Activated CD8-positive, alpha-beta memory T cell treated with anti-CD3 and anti-CD28 coated beads for 4 hours (primary cell): ENCODE measurements around the gene CEACAM19.
"Not testable (repeated sequence)": the region's sequence is repeated elsewhere in the genome, so short reads cannot be mapped to it uniquely, and the experiment has no call there.

Experiments
- DNase-seq, 2 donors: peaks; one replicate each; pipeline ENCODE4 v3.0.0-alpha.2; 2020; ENCODE audit warnings: low read depth in 2 of 2

The CEACAM19 gene

DNA sequence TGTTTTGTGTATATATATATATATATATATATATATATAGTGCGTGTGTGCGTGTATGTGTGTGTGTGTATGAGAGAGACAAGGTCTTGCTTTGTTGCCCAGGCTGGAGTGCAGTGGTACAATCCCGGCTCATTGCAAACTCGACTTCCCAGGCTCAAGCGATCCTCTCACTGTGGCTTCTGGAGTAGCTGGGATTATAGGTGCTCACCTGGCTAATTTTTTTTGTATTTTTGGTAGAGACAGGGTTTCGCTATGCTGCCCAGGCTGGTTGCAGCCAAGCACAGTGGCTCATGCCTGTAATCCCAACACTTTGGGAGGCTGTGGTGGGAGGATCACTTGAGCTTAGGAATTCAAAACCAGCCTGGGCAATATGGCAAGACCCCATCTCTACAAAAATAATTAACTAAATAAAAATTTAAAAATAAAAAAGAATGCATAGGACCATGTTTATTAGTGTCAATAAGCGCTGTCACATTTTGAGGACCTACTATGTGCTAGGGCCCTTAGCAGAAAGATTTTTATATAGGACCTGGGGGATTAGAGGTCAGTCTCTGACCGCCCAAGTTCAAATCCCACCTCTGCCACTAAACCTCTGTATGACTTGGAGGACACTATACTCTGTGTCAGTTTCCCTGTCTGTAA, 25.8 kb upstream of the CEACAM19 start:
- DNase-seq, result no peak

DNA sequence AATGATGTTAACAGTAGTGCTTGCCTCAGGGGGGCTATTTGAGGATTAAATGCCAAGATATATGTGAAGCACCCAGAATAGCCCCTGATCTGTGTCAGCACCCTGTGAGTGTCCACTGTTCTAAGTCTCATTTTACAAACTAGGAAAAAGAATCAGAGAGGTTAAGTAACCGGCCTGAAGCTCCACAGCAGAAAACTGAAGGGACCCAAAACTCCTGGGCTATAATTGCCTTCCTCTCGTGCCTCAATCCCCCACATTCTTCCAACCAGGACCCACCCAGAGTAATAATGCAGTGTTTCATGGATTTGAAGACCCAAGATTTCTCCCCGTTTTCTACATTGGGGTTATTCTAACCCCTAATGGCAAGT, 25.2 kb upstream of the CEACAM19 start:
- DNase-seq, result no peak

DNA sequence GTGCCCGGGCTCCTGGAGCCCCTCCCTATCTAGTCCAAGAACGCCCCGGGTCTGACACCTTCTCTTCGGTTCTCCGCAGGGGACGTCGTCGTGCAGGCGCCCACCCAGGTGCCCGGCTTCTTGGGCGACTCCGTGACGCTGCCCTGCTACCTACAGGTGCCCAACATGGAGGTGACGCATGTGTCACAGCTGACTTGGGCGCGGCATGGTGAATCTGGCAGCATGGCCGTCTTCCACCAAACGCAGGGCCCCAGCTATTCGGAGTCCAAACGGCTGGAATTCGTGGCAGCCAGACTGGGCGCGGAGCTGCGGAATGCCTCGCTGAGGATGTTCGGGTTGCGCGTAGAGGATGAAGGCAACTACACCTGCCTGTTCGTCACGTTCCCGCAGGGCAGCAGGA, 24.1 kb upstream of the CEACAM19 start:
- DNase-seq, result no peak

DNA sequence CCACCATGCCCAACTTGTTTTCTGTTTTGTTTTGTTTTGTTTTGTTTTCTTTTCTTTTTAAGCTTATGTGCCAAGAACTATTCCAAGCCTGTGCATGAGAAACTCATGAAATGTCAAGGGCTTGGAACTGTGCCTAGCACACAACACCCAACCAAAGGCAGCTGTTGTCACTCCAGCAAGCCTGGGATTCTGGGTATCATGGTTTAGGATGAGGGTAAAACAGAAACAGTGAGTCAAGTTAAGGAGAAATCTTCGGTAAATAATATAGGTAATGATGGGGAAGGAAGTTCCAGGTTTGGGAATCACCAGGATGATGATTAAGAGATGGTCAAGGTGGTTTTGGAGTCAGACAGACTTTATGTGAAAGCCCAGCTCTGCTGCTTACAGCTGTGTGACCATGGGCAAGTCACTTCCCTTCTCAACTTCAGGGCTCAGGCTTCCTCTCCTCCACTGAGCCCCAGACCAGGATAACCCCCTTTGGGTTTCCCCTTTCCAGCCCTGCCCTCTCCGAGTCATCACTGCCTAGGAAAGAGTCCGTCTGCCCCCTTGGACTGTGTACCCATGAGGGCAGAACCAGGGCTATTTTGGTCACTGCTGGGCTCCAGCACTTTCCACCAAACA, 22.5 kb upstream of the CEACAM19 start:
- DNase-seq, result no peak

DNA sequence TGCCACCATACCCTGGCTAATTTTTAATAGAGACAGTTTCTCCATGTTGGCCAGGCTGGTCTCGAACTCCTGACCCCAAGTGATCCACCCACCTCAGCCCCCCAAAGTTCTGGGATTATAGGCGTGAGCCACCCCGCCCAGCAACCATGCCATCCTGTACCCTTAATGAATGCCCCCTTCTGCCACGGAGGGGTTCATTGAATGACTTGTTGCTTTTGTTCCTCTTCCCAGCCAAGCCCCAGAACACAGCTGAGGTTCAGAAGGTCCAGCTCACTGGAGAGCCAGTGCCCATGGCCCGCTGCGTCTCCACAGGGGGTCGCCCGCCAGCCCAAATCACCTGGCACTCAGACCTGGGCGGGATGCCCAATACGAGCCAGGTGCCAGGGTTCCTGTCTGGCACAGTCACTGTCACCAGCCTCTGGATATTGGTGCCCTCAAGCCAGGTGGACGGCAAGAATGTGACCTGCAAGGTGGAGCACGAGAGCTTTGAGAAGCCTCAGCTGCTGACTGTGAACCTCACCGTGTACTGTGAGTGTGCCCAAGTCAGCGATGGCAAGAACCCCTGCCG, 21.6 kb upstream of the CEACAM19 start:
- no peak for DNase-seq

DNA sequence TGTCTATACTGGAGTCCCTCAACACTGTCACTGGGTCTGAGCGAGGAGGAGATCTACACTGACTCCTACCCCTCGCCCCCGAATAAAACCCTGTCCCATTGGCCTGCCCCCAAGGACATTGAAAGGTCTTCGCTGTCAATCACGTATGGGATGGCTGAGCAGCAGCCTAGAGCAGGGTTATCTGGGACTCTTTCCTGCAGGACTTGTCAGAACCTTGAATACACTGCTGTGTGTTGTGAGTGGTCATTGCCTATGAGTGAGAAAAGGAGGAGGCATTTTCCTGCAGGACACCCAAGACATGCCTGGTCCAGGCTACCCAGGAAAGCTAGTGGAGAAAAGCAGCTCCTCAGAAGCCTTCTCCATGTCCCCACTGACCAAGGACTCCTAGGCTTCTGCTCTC, 17.9 kb upstream of the CEACAM19 start:
- no peak for DNase-seq

DNA sequence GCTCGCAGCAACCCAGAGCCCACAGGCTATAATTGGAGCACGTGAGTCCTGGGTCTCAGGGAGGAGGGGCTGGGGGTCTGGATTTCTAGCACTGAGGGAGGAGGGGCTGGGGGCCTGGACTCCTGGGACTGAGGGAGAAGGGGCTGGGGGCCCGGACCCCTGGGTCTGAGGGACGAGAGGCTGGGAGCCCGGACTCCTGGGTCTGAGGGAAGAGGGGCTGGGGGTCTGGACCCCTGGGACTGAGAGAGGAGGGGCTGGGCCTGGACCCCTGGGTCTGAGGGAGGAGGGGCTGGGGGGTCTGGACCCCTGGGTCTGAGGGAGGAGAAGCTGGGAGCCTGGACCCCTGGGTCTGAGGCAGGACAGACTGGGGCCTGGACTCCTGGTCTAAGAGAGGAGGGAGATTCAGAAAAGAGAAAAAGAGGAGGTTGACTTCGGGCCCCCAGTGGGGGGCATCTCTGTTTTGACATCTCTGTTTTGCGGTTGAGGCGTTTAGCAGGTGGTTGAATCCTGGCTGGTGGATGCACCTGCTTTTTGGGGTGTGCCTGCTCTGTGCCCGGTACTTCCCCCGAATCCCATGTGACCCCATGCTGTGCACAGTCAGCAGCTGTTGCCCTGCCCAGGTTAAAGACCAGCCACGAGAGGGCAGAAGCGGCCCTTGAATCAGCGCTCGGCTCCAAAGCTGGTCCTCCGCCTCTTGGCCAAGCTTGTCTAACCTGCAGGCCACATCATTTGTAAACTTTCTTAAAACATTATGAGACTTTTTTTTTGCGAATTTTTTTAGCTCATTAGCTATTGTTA, 17.1 kb upstream of the CEACAM19 start:
- DNase-seq, result peak; percentile 24 to 35

DNA sequence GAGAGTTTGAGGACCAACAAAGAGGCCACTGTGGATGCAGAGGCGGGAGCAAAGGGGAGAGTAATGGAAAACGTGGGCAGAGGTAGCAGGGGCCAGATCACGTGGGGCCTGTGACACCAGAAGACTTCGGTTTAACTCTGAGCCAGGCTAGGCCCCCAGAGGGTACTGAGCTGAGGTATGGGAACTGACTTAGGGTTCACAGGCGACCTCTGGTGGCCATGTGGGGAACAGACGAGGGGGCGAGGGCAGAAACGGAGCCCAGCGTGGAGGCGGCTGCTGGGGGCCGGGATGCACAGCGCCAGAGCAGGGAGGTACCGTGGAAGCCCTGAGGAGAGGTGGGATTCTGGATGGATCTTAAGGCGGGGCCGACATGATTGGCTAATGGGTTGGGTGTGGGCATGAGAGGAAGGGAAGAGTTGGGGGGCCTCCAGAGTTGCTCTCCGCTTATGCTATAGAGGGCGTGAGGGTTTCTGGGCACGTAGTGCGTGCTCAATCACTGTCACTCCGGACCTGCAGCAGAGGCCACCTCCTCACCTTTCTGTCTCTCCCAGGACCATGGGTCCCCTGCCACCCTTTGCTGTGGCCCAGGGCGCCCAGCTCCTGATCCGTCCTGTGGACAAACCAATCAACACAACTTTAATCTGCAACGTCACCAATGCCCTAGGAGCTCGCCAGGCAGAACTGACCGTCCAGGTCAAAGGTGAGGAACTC, 13.9 kb upstream of the CEACAM19 start:
- peak; percentile 34 to 37 for DNase-seq

DNA sequence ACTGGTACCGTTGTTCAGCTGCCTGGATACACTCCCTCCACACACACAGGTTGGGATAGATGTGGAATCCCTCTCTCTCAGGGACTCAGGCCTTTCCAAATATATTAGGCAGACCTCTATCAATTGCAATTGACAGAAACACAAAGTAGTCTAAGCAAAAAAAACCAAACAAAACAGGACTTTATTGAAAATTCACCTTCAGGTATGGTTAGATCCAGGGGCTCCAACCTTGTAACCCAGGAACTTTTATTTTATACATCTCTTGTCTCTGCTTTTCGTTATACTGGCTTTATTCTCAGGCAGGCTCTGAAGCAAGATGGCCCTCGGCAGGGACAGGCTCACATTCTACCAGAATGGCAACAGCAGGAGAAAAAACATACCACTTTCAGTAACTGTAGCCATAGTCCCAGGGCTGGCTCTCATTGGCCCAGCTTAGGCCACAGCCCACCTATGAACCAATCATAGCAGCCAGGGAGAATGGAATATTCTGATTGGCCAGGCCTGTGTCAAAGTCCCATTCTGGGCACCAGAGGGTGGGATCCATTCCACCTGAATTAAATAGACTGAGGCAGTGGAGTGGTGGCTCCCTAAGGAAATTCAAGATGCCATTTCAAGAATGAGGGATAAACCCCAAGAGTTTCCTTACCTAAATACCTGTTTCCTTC, 13.1 kb upstream of the CEACAM19 start:
- DNase-seq, result no peak

DNA sequence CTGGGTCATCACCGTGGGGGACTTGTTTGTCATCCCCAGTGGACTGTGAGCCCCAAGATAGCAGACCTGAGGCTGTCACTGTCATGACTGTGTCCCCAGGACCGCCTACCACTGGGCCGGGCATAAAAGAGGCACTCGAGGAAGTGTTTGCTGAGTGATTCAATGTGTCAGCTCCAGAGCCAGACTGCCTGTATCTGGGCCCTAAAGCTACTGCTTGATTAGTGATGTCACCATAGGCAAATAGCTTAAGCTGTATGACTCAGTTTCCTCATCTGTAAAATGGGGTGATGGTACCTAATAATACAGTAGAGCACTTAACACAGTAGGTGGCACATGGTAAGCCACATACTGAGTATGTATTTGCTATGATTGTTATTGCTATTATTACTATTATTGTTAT, 11.2 kb upstream of the CEACAM19 start:
- DNase-seq, result no peak

DNA sequence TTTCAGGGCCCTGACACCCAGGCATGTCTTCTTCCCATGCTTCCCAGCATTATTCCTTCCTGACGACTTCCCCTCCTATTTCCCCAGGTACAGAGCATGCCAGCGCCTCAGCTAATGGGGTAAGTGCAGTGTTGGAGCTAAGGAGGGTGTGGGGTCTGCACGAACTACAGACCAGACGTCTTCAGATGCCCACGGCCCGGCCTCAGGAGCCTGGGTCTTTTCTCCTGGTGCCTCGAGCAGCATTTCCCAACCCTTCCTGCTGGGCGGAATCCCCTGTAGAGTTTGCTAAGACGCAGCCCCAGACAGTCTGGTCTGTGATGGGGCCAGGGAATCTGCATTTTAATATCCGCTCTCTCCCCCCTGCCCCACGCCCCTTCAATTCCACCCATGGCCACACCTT, 10.1 kb upstream of the CEACAM19 start:
- DNase-seq, result no peak

DNA sequence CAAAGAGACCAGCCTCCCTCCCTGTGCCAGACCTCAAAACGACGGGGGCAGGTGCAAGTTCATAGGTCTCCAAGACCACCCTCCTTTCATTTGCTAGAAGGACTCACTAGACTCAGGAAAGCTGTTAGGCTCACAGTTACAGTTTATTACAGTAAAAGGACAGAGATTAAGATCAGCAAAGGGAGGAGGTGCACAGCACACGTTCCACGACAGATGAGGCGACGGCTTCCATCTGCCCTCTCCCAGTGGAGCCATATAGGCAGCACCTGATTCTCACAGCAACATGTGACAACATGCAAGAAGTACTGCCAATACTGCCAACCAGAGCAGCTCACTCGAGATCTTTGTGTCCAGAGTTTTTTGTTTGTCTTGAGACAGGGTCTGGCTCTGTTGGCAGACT, 9.4 kb upstream of the CEACAM19 start:
- no peak for DNase-seq

DNA sequence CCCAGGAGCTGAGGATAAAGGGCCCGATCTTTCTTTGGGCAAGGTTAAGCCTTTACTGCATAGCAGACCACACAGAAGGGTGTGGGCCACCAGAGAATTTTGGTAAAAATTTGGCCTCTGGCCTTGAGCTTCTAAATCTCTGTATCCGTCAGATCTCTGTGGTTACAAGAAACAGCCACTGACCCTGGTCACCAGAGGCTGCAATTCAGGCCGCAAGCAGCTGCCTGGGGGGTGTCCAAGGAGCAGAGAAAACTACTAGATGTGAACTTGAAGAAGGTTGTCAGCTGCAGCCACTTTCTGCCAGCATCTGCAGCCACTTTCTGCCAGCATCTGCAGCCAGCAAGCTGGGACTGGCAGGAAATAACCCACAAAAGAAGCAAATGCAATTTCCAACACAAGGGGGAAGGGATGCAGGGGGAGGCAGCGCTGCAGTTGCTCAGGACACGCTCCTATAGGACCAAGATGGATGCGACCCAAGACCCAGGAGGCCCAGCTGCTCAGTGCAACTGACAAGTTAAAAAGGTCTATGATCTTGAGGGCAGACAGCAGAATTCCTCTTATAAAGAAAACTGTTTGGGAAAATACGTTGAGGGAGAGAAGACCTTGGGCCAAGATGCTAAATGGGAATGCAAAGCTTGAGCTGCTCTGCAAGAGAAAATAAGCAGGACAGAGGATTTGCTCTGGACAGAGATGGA, 8.4 kb upstream of the CEACAM19 start:
- no peak for DNase-seq

DNA sequence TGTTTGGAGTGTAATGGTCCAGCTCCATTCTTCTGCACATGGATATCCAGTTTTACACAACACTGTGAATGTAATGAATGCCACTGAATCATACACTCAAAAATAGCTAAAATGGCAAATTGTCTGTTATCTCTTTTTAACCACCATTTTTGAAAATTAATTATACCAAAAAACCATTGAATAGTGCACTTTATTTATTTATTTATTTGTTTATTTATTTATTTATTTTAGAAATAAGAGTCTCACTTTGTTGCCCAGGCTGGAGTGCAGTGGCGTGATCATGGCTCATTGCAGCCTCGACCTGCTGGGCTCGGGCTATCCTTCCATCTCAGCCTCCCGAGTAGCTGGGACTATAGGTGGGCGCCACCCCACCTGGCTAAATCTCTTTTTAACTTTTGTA, 7.3 kb upstream of the CEACAM19 start:
- DNase-seq, result no peak

DNA sequence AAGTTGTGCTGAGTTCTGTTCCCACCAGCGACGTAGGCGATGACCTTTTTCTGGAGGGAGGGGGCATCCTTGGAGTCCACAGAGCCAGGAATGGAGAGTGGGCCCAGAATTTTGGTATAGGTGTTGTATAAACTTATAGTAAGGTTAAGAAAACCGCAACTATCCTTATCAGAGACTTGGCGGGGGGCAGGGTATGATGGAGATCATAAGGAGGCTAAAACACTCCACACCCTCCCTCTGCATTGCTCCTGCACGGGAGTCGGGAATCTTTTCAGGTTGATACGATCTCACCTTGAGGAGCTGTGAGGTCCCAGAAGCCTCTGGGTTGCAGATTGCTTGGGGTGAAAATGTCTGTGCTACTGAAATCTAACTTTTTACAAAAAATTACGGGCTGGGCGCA, 6.3 kb upstream of the CEACAM19 start:
- no peak for DNase-seq

DNA sequence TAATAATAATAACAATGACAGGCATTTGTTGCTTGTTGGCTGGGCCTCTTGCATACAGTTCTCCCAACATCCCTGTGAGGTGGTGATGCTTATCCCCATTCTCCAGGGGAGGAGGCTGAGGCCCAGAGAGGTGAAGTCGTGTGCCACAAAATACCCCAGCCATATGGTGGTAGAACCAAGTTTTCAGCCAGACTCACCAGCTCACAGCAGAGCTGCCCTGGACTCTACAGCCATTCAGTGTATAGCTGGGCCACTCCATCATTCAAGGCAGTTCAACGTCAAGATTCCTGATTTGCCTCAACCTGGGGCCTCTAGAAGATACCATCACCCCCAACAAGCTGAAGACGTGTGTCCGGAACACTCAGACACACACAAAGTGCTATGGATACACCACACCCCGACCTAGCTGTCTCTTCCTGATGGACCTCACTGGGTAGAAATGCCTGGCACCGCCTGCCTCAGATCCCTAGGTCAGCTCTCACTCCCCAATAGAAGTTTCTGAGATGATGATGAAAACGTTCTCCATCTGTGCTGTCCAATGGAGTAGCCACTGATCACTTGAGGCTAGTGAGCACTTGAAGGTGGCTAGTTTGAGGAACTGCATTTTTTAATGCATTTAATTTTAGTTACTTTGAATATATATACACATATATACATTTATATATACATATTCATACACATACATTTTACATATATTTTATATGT, 4.3 kb upstream of the CEACAM19 start:
- DNase-seq, result no peak

DNA sequence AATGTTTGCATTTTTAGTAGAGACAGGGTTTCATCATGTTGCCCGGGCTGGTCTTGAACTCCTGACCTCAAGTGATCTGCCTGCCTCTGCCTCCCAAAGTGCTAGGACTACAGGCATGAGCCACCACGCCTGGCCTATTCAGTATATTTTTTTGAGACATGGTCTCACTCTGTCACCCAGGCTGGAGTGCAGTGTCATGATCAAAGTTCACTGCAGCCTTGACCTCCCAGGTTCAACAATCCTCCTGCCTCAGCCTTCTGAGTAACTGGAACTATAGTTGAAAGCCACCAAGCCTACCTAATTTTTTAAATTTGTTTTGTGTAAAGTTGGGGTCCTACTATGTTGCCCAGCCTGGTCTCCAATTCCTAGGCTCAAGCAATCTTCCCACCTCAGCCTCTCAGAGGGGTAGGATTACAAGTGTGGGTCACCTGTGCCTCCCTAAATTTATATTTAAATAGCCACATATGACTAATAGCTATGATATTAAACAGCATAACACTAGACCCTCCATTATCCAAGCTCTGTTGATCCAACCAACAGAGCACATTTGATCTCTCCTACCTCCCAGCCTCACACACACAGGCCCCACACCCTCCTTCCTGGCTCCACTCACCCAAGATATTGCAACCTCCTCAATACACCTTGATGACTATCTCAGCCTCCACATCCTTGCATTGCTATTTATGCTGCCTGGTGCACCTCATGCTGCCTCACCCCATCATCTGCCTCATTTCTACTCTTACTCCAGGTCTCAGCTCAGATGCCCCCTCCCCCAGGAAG, 2.1 kb upstream of the CEACAM19 start:
- DNase-seq, result no peak

DNA sequence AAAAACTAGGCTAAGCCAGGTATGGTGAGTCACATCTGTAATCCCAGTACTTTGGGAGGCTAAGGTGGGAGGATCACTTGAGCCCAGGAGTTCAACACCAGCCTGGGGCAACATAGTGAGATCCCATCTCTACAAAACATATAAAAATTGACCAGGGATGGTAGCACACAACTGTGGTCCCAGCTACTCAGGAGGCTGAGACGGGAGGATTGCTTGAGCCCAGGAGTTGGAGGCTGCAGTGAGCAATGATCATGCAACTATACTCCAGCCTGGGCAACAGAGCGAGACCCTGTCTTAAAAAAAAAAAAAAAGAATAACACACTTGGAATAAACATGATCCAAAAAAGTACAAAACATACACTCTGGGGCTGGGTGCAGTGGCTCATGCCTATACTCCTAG, 1.3 kb upstream of the CEACAM19 start:
- DNase-seq, result not testable (repeated sequence)

DNA sequence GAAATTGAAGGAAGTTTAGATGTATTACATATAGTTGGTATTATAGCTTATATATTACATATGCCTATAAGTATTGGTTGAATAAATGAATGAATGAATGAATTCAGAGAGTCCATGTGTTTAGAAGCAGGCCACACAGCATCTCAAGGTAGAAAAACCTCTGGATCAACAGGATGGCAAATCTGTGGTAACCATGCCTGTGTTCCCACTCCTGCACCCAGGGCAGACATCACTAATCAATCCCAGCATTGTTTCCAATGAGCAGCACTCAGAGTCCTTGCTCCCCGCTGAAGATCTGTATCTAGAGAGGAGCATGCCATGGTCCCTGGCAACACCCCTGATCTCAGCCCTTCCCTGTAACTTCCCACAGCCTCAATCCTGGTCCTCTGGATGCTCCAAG, 944 bp downstream of the CEACAM19 start:
- no peak for DNase-seq

DNA sequence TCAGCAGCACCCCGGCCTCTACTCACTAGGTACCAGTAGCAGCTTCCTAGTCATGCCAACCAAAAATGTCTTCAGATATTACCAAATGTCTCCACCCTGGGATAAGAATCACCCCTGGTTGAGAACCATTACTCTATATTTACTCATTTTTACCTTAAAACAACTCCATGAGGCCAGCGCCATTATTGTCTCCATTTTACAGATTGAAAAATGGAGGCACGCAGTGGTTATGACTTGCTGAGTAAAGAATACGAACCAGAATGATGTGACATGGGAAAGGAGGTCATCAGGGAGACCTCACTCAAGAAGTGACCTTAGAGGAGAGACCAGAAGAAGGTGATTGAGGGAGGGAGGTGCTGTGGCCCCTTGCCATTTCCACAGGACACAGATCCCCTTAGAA, 2.2 kb downstream of the CEACAM19 start:
- DNase-seq, result no peak
